HG03097 (cell line): ENCODE results near the gene HSD11B2.

Experiments used
- ATAC-seq: cut with Tn5 transposase; IDR thresholded peaks from one replicate; pipeline ENCODE4 v1.9.1; 2021; ENCODE audit not compliant: unreplicated experiment, low FRiP score

The HSD11B2 gene

DNA sequence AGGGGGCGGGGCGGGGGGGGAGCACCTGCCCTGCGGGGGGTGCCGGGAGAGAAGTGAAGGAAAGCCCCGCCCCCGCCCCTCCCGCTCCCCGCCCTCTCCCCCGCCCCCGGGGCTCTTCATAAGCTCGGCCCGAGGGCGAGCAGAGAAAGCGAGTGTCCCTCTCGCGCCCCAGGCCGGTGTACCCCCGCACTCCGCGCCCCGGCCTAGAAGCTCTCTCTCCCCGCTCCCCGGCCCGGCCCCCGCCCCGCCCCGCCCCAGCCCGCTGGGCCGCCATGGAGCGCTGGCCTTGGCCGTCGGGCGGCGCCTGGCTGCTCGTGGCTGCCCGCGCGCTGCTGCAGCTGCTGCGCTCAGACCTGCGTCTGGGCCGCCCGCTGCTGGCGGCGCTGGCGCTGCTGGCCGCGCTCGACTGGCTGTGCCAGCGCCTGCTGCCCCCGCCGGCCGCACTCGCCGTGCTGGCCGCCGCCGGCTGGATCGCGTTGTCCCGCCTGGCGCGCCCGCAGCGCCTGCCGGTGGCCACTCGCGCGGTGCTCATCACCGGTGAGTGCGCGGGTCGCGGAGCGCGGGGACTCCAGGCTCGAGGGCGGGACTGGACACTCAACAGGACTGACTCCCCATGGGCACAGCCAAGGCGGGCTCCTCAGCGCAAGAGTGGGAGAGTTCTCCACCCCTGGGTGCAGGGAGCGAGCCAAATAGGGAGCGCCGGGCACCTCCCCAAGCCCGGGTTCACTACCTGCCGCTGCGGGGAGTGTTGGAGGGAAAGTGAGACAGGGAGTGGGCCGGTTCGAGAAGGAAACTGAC, at the start of gene HSD11B2:
TSS of gene HSD11B2 (plus strand) at position 145 of the 798 bp plus-strand sequence. CDS start at position 273, 128 bp downstream.
- no peak for ATAC-seq

DNA sequence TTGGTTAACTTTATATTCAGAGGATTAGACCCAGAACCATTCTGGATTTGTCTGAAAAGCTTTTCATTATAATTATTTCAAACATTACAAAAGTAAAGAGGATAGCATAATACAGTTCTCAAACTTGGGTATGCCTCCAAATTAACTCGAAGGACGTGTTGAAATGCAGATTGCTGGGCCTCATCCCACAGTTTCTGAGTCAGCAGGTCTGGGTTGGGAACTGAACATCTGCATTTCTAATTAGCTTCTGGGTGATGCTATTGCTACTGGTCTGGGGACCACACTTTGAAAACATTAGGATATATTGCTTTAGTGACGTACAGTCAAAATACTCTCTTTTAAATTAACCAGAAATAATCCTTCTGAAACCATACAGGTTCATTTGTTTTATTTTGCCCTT, 47.6 kb upstream of the HSD11B2 start:
- ATAC-seq = no peak

DNA sequence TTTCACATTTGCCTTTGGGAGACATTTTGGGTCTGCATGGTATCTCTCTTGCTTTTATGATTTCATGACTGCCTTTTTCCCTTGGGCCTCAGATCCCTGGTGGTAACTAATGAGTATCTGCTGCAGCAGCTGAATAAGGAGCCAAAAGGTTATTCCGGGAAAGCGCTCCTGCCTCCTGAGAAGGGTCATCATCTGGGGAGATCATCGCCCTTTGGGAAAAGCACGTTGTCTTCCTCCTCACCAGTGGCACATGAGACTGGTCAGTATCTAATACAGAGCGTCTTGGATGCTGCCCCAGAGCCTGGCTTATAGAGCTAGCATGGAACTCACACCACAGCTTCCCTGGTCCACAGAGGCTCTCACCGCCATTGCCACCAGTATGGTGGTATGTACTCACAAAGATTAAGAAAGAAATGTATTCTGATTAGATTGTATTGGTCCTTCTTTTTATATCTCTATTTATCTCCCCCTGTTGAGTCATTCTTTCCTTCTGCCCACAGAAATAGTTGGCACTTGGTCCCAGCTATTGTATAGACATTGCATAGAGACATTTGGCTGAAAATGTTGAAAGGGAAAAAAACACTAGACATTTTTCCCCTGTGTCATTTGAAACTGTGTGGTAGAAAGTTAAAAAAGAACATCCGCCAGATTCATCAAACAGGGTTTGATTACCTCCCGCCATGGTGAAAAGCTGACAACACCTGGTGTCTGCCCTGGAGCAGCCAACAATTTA, 46.0 kb upstream of the HSD11B2 start:
- ATAC-seq = no peak

DNA sequence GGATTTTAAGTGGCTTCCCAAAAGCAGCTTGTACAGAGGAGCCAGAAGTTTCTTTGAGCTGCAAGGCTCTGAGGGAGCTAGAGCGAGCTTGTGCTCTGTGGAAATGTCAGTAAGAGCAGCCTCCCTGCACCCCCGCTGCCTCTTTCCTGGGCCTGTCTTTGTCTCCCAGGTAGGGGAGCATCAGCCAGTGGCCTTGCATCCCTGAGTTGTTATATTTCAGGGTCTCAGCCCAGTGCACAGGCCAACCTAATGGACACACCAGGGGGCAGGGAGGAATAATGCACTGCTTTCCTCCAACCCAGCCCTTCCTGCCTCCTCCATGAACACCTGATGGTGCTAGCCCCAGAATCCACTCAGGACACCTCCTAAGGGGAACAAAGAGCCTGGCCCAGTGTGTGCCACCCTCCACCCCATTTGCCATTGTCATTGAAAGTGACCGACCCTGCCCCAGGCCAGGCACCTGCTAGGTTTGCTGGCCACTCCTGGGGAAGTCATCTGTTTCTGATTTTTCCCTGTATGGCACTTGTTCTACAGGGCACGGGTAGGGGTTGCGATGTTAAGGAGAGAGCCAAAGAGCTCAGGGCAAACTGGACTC, 44.0 kb upstream of the HSD11B2 start:
- no peak for ATAC-seq

DNA sequence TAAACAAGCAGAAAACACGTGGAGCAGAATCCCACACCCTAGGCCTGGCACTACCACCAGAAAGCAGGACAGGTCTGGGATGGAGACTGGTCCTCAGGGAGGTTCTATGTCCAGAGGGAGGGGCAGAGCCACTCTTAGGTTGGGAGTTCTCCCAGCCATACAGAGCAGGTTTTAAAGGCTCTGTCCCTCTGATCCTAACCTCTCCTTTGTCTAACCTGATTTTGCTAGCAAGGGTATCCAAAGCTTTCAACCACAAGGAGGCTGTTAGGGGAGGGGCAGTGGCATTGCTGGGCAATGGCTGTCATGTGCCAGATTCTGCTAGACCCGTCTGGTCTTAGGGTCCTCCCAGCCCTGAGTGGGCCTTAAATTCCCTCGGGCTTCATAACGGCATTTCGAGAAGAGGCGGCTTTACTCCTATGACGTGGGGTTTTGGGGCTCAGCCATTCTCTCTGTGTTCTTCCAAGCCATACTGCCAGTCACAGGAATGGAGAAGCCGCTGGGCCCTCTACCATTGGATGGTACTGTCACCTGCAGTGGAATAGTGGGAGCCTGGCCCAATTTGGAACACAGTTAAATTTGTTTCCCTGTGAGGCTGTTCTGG, 43.3 kb upstream of the HSD11B2 start:
- ATAC-seq = no peak

DNA sequence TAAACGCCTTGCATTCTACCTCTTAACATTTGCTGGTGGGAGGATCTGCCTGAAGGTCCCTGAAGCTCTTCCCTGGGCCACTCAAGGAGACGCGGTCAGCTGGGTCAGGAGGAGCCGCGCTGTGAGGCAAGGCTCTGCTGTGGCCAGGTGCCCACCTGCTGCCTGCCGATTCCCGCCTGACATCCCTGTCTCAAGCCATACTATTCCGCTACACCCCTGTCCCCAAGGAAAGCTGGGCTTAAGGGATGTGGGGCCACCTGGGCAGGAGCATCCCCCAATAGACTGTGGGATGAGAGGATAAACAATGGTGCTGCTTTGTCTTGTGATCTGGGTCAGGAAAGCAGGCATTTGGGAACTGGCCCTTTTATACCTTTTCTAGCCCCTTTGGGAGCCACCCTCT, 42.7 kb upstream of the HSD11B2 start:
- no peak for ATAC-seq

DNA sequence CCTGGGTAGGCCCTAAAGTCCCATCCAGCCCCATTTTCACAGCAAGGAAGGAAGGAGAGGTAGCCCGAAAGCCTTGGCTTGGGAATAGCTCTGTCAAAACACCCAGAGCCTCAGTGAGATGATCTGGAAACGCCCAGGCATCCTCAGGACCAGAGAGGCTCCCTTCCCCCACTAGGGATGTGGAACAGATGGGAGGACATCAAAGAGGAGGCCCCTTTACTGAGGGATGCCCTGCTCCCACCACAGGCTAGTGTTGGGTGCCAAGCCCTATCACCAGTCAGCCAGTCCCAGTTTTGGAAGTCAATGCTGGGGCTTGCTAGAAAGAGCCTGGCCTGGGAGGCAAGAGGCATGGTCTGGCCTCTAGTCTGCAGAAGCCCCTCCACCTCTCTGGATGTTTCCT, 42.3 kb upstream of the HSD11B2 start:
- ATAC-seq = no peak

DNA sequence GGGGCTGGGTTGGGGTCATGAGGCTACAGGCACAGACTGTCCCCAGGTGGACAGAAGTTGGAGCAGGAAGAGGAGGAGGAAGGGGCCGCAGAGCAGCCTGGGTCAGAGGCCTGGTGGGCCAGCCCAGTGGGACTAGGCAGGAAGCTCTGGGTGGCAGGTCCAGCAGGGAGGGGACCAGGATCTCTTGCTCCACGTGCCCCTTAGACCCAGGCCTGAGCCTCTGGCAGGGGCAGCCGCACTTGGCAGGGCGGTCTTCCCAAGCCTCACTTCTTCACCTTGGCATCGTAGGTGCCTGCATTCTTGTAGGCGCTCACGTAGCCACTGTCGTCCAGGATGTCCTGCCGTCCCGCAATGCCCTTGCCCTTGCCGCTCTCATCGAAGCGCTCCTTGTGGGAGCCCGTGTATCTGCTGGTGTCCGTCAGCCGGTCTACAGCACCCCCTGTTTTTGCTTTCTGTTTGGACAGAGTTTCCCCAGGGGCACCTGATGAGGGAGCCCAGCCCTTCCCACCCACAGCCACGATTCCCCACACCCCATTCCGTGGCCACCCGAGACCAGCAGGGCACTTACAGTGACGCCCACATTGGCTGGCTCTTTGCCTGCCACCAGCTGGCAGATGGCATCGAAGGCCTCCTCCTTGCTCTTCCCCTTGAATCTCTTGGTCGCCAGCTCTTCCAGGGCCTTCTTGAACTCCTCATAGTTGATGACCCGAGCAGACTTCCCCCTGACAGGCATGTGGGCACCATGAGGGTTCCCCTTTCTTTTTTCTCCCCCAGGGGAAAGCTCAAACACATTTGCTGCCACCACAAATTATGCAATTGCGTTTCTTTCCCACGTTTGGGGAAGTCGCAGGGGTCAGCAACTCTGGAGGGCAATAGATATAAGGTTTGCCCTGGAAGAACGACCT, 40.8 kb upstream of the HSD11B2 start:
- no peak for ATAC-seq

DNA sequence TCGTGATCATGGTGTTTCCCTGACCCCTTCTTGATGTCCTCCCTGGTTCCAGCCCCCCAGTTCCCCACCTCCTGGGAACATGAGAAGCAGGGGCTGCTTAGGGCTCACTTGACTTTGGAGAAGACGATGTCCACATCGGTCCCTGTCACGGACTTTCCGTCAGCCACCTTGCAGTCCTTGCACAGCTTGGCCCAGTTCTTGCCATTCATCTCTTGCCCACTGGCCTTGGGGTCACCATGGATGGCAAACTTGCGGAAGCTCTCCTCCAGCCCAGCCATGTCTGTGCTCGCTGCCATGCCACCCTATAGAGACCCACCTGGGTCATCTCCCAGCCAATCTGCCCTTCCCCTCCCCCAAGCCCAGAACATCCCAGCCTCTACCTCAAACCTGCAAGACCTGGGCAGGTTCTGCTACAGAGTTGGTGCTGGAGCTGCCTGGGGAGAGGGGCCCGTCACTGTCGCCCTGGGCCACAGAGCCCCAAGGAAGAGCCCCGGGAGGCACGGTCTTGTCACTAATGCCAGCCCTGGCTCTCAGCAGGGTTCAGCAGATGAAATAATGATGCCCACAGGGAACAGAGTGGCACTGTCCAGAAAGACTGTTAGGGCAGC, 40.0 kb upstream of the HSD11B2 start:
- ATAC-seq = no peak

DNA sequence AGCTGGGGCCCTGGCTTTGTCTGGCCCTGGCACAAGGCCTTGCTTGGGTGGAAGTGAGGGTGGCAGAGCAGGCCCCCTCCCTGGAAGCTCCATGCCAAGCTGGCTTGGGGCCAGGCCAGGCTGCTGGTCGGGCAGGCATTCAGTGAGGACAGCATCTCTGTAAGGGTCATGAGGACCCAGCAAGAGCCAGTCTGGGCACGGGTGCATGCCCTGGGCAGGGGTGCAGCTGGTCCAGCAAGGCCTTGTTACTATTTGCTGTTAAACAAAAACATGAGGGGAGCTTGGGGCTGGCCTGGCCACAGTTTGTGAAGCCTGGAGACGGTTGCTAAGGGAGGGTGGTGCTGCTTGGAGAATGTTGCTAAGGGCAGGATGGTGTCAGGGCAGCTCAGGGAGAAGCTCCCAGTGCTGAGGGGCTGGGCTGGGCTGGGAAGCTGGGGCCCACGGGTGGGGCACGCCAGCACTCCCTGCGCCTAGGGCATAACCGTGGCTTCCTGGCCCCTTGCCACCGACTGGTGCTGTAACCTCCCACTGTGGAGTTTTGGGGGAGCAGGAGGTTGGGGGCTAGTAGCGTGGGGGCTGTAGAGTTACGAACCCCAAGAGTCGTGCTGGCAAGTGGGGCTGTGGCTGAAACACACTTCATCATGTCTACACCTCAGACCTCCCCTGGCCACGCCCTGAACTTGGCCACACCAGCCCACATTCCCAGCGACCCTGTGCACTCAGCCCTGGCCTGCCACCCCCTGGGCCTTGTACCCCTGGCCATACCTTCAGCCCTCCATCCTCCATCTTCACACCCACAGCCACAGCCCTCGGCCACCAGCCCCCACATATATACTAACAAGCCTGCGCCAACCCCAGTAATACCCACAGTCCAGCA, 39.3 kb upstream of the HSD11B2 start:
- ATAC-seq = no peak

DNA sequence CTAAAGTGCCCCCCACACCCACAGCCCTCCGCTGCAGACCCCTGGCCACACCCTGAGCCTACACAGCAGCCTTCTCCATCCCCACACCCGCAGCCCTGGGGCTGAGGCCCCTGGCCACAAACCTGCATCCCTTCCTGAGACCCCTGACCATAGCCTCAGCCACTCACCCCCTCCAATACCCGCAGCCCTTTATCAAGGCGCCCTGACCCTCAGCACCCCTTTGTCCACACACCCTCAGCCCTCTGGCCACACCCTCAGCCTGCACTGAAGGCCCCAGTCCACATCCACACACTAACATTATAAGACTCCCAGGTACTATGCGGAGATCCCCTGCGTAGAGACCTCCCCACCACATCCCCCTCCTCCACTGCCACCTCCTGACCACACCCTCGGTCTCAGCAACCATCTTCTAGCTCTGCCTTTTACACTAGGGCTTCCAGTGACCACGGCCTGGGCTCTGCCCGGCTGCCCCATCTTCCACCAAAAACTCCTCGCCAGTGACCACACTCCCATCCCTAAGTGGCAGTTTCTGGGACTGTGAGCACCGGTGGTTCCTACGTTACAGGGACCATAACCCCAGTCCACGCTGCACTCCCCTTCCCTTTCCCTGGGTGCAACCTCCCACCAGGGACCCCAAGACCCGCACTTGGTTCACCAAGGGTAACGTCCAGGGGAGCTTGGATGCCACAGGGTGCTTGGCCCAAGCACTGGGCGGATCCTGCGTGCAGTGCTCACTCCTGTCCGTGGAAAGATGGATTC, 38.4 kb upstream of the HSD11B2 start:
- no peak for ATAC-seq

DNA sequence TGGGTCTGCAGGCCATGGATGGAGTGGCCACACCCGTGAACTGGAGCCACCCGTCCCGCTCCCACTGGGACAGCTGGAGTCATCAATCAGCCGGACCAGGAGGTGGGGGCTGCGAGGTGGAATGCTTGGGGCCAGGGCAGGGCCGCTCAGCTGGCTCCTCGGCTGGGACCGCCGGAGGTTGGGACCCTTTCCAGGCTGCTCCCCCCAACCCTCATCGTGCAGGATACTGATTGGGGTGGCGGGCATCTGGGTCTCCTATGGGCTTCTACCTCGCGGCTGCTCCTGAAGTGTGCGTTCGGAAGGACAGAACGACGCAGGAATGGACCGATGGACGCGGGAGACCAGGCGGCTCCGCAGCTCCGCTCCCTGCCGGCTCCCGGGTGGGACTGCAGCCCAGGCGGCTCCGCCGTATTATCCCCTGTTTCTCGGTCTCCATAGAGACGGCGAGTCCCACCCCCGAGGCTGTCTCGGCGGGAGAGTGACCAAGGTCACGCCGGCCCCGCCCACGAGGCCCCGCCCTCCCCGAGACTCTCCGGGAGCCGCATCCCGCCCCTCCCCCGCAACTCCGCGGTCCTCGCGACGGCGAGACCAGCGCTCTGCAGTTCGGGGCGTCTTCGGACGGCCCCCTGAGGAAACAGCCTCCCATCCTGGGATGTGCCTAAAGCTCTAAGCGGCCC, 37.7 kb upstream of the HSD11B2 start, which contains the start of gene TPPP3:
TSS of gene TPPP3 (minus strand) at position 388 of the 677 bp plus-strand sequence. CDS start 2,387 bp downstream, outside the sequence.
- ATAC-seq = no peak

DNA sequence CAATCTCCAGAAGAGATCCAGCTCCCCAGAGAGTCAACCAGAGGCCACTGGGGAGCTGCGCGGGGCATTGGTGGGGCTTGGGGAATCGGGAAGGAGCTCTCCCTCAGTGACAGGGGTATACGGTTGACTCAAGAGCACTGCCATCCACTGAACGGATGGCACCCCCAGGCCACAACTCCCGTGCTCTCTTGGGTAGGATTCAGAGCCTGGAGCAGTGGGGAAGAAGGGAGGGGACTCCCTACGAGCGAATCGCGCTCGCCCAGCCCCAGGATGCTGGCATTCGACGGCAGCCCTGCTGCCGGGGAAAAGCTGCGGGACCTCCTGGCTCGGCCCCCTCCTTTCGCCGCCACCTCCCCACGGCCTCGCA, 37.1 kb upstream of the HSD11B2 start:
- no peak for ATAC-seq

DNA sequence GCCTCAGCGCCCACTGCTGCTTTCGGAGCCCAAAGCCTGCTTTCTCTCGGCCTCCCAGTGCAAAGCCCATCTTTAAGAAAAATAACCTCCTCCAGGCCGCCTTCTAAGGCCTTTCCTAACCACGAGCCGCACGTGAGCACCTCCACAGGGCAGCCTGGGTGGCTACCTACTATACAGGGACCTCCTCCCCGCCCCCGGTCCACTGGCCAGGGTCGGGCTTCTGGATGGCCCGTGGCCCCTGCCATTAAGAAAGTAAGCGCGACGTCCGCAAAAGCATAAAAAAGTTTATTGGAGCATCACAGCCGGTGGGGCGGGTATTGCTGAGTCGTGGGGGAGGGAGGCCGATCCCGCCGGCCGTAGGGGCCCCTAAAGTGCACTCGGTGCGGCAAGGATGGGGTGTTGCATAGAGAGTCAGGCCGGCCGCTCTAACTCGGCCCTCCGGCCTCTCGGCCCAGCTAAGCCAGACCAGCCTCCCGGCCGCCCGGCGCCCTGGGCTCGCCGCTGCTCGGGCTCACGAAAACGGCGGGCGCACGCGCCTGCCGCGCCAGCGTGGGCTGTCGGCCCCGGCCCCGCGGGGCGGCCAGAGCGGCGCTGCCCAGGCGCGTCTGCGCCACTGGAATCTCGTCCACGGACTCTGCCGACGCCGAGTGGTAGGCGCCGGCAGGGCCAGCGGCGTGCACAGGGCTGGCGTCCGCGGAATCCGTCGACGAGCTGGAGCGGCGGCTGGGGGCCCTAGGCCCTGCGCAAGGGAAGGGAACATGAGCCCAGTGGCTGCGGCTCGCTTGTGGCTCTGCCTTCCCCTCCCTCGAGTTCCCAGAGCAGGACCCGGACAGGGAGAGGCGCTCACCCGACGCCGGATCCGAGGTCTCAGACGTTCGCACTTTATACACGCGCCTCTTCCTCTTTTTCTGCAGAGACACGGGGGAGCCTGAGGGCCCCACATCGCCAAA, 36.5 kb upstream of the HSD11B2 start:
- no peak for ATAC-seq

DNA sequence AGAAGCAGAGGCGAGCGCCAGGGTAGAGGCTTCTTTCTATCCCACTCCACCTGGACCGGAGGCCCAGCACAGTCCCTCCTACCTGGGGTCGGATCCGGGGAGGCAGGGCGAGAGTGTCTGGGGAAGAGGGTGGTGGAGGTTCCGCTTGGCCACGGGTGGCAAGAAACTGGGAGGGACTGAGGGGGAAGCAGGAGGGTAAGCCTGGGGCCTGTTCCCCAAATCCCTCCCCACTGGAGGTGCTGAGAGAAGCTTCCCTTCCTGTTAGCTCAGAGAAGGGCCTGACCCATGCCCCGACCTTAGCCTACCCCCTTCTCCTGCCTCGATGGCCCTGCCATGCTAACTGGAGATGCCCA, 35.8 kb upstream of the HSD11B2 start:
- no peak for ATAC-seq

DNA sequence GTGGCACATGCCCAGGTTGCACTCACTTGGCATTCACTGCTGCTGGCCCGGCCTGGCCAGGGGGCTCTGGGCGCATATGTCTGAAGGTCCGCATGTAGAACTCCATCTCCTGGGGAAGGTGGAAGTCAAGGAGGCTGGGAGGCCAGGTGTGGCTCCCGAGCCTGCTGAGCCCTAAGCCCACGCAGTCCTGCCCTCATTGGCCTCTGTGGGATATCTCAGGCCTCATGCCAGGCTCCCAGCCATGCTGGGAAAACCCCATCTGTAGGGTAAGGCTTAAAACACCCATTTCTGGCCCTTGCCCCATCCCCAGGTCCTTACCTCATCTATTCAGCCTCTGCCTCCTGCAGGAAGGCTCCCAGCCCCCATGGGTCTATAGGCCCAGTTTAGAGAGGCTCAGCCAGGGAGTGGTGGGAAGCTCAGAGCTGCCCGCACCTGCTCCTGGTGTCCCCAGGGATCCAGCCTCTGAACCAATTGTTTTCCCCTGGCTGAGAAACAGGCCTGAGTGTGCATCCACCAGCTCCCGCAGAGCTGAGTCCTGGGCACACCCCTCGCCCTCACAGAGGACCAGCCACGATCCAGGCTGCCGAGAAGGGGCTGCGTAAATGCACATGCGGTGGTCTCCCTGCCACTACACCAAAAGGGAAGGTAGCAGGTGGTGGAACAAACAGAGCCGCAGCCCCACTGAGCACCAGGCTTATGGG, 35.3 kb upstream of the HSD11B2 start:
- ATAC-seq = no peak
